H7 (cell line): ENCODE results near the gene RCN1. TPM values are rescaled to one million over a fixed set of nuclear protein-coding genes. Genes with fewer than 3 reads are reported as not detected.
"Not testable (repeated sequence)": the region's sequence is repeated elsewhere in the genome, so short reads cannot be mapped to it uniquely, and the experiment has no call there.

Experiments used
- DNase-seq: peaks from one replicate; pipeline ENCODE4 v3.0.0; 2012
- H3K27me3 ChIP-seq: 2 replicates; pipeline ENCODE4 v1.6.0; 2011; ENCODE audit warnings: mild to moderate bottlenecking, low read length; ENCODE audit not compliant: control insufficient read depth, insufficient read depth
- H3K36me3 ChIP-seq: replicated peaks from 2 replicates; pipeline ENCODE4 v1.5.1; 2011; ENCODE audit warnings: low read length; ENCODE audit not compliant: control insufficient read depth, insufficient read depth
- H3K4me3 ChIP-seq: 2 replicates; pipeline ENCODE4 v1.5.1; 2011; ENCODE audit warnings: low read depth, mild to moderate bottlenecking, control low read depth, low read length, moderate library complexity; ENCODE audit not compliant: insufficient read depth
- total RNA-seq: library from RNA; depleted of rRNA; stranded (reverse); fragments of >200 nt; shearing (Covaris generic); gene quantifications from 2 replicates; pipeline ENCODE4 v1.2.3, GENCODE V29; 2014

The RCN1 gene
- total RNA-seq, 1 experiment from 2014 or later, result 84.2 TPM

DNA sequence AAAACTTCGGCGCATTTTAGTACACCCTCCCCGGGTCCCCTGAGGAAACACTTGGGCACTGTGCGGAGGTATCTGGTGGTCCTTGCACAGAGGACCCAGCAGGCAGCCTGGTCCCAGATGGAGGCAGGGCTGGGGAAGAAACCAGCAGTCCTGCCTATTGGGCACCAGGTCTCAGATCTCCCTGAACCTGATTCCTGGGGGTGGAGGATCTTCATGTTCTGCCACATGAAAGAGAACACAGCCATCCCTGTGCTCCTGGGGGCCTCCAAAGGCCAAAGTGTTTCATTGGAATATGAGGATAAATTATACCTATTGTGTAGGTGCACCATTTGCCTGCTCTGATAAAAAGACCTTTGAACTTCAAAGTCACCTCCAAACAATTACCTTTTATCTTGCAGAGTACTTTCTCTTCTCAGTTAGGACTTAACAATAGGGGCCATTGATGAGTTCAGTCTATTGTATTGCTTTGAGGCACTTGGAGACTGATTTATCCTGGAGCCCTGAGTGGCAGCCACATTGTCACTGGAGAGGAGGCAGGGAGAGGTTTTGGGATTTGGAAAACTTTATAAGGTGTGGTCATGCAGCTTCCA is 1.8 kb downstream of the RCN1 start:
- peaks cover 3% of the 10 kb centered on the region for H3K36me3 ChIP-seq
- no peak overlapping the region for H3K4me3 ChIP-seq
- peak; percentile 35 for DNase-seq
- H3K27me3 ChIP-seq, result no peaks in the 10 kb centered on the region

DNA sequence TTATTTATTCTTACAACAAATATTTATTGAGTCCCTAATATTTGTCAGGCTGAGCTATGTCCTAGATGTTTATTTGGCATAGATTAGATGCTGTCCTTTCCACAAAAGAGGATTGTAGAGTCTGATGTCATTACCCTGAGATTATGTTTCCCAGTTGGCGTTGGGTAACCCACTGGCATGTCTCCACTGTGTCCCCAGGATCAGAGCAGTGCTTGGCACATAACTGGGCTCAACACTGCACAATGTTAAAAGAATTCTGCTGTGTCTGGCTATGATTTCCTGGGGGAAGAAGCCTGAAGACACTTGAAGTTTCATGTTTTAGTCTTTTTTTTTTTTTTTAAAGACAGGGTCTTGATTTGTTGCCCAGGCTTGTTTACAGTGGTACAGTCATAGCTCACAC is 4.0 kb downstream of the RCN1 start:
- no peak for DNase-seq
- peaks cover 11% of the 10 kb centered on the region for H3K36me3 ChIP-seq
- H3K4me3 ChIP-seq, result no peak overlapping the region
- no peaks in the 10 kb centered on the region for H3K27me3 ChIP-seq

DNA sequence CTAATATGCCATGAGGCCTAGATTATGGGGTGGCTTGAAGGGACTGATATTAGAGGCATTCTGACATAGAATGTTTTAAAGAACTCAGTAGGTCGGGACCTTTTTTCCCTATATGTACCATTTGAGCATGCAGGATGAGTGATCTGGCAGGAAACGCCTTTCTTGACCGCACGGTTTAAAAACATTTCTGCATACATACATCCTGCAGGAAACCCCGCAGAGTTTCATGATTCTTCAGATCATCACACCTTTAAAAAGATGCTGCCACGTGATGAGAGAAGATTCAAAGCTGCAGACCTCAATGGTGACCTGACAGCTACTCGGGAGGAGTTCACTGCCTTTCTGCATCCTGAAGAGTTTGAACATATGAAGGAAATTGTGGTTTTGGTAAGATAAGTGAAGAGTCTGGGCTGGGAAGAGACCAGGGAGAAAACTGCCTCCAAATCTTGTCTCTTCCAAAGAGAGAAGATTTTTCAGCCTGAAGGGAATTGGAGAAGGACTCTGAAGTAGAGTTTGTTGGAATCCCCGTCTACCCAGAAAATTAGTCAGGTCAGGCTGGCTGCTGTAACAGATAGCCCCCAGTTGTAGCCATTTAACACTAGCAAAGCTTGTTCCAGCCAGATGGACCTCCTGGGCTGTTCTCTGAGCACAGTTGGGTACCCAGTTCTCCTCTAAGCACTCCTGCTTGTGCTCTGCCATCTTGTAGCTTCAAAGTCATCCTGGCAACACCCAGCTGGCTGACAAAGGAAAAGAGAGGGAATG is 7.4 kb downstream of the RCN1 start:
- H3K4me3 ChIP-seq, result no peak overlapping the region
- DNase-seq, result no peak
- H3K27me3 ChIP-seq, result no peaks in the 10 kb centered on the region
- peaks cover 31% of the 10 kb centered on the region for H3K36me3 ChIP-seq

DNA sequence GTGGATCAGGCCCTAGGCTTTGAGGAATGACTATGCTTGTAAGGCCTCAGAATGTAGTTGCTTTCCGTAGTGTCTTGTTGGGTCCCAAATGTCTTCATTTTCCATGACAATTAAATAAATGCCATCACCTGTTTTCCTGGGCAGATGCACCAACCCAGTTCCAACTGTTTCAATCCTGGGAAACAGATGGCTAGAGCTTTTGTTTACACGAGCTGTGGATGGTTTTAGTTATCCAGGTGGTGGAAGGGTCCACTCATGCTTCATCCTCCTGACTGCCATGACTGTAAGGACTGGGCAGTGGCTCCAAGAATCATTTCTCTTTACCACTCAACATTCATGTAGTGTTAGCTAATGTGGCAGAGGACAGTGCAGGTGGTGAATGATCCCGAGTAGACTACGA is 8.6 kb downstream of the RCN1 start:
- no peak for DNase-seq
- peaks cover 36% of the 10 kb centered on the region for H3K36me3 ChIP-seq
- no peak overlapping the region for H3K4me3 ChIP-seq
- H3K27me3 ChIP-seq, result no peaks in the 10 kb centered on the region

DNA sequence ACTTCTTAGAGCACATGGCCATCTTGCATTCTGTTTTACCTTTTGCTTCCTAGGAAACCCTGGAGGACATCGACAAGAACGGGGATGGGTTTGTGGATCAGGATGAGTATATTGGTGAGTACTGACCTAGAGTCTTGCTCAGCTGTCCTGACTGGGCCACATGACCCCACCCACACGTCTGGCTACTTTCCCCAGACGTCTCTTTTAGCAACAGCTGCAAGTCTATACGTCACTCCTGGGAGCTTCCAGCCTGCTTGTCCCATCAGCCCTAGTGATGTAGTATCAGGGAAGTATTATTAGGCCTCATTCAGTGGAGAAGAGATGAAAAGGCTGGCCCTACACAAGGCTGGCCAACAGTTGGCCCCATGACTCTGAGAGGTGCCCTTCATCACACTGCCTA is 9.6 kb downstream of the RCN1 start:
- no peak for DNase-seq
- H3K36me3 ChIP-seq, result peaks cover 36% of the 10 kb centered on the region
- H3K27me3 ChIP-seq, result no peaks in the 10 kb centered on the region
- no peak overlapping the region for H3K4me3 ChIP-seq

DNA sequence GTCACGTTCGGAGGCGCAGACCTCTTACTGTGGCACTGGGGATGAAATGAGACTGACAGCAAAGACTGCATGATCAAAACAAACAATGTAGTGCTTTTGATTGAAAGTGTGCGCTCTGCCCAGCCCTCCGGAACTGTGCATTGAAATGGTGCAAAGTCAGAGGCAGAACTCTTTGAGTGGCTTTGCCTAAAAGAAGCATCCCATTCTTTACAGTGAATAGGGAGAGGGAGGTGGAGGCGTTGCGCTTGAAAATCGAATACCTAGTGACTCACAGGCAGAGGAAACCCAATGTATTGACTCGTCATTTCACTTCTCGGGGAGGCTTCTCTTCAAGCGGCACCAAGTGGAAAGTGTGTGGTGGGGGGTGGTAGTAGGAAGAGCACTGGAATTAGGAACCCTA is 10.9 kb downstream of the RCN1 start:
- Histone ChIP-seq H3K36me3 (peaks cover 36% of the 10 kb centered on the region), H3K27me3 (no peaks in the 10 kb centered on the region), H3K4me3 (no peak overlapping the region)
- no peak for DNase-seq

DNA sequence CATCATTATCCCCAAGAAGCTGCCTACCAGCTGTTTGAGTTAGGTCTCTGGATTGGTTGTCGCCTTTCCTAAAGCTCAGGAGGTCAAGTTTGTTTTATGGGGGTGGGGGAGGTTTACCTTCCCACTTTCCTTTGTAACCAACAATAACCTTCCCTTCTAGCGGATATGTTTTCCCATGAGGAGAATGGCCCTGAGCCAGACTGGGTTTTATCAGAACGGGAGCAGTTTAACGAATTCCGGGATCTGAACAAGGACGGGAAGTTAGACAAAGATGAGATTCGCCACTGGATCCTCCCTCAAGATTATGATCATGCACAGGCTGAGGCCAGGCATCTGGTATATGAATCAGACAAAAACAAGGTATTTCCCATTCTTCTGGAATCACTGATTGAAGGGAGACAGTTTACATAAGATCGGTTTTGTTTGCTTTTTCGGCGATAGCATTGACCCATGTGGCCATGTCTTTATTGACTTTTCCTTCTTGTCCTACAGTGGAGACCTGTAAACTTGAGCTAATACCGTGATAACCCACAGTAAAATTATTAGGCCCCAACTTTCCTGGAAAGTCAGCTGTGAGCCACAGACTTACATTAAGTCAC is 12.3 kb downstream of the RCN1 start:
- DNase-seq, H3K4me3 ChIP-seq, H3K27me3 ChIP-seq: not testable (repeated sequence)
- peaks cover 33% of the 10 kb centered on the region for H3K36me3 ChIP-seq

DNA sequence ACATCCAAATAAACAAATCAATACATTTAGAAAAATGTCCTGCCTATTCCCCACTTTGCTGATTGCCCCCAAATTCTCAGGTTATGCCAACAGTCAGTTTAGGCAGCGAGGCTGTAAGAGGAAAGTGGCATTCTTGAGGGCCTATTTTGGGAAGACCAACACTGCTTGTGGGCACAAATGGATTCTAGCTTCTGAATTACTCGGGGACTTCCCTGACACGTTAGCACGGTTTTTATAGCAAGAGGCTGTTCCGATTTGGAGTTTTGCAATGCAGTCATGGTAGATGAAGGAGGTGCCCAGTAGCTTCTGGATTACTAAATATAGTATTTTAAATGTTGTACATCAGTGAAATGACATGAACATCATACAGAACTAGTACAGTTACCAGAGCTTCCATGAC is 13.1 kb downstream of the RCN1 start:
- H3K36me3 ChIP-seq, result peaks cover 27% of the 10 kb centered on the region

DNA sequence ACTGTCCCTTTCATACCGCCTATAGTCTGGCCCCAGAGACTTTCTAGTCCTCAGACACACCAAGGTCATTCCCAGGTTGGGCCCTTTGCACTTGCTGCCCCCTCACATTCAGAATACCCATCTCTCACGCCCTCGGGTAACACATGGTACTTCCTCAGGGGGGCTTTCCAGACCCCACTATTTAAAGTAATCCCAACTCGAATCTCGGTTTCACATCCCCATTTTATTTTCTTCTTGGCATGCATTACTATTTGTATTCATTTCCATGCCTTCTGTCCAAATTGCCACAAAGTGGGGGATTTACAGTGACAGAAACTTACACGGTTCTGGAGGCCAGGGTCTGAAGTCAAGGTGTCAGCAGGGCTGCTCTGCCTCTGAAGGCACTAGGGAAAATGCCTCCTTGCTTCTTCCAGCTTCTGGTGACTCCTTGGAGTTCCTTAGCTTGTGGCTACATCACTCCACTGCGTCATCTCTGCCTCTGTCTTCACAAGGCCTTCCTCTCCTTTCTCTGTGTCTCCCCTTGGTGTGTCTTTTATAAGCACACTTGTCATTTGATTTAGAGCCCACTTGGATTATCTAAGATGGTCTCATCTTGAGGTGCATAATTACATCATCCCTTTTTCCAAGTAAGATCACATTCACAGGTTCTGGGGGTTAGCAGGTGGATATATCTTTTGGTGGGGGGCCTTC is 15.1 kb downstream of the RCN1 start:
- Histone ChIP-seq H3K36me3 (peaks cover 20% of the 10 kb centered on the region), H3K27me3 (no peaks in the 10 kb centered on the region), H3K4me3 (no peak overlapping the region)
- DNase-seq, result no peak

More for the DNA sequence above, 13.1 kb downstream of the RCN1 start:
- H3K27me3 ChIP-seq, result no peaks in the 10 kb centered on the region
- no peak for DNase-seq
- H3K4me3 ChIP-seq, result no peak overlapping the region

DNA sequence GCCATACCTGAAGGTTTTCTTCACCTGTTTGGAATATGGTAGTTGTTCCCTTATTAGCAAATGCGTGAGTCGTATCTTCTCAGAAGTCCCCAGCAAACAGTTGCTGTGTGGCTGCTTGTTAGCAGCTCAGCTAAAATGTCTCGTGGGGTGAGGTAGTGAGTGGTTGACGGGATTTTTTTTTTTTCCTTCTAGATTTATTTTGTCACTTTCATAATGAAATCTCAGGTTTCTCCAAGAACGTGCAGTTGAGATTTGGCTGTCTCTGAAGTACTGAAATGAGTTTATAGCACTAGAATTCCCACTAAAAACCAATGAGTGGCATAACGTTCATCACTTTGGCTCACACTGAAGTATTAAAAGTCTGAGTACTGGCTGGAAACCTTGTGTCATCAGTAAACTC is 16.8 kb downstream of the RCN1 start:
- peaks cover 7% of the 10 kb centered on the region for H3K36me3 ChIP-seq
- H3K4me3 ChIP-seq, result no peak overlapping the region
- DNase-seq, result no peak
- no peaks in the 10 kb centered on the region for H3K27me3 ChIP-seq

DNA sequence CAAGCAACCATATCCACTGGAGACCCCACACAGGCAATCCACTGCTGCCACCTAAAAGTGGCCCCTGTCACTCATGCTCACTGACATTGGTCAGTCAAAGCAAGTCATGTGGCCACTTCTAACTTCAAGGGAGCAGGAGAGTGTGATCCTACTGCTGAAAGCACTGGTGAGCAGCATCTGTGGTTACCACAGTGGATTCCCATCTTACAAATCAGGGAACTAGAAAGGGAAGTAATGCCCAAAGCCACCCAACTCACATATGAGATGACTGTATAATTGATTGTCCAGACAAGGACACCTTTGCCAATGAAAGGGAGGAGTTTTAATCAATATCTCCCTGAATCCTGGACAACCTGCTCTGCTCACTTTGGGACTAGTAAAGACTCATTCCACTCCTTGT is 17.7 kb downstream of the RCN1 start:
- no peak for DNase-seq
- peaks cover 5% of the 10 kb centered on the region for H3K36me3 ChIP-seq
- H3K4me3 ChIP-seq, result no peak overlapping the region
- no peaks in the 10 kb centered on the region for H3K27me3 ChIP-seq

DNA sequence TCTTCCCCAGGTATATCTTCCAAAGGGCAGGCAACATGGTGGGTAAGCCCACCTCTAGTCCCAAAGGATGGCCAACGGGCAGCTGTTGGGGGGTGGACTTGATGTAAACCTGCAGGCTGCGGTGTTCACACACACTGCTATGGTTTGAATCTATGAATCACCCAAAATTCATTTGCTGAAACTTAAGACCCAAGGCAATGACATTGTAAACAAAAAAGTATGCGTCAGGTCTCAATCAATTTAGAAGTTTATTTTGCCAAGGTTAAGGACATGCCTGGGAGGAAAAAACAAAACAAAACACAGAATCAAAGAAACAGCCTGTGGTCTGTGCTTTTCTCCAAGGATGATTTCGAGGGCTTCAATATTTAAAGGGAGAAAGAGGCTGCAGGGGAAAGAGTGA is 18.3 kb downstream of the RCN1 start:
- no peak for DNase-seq
- H3K4me3 ChIP-seq, result no peak overlapping the region
- peaks cover under 1% of the 10 kb centered on the region for H3K36me3 ChIP-seq
- H3K27me3 ChIP-seq, result no peaks in the 10 kb centered on the region

DNA sequence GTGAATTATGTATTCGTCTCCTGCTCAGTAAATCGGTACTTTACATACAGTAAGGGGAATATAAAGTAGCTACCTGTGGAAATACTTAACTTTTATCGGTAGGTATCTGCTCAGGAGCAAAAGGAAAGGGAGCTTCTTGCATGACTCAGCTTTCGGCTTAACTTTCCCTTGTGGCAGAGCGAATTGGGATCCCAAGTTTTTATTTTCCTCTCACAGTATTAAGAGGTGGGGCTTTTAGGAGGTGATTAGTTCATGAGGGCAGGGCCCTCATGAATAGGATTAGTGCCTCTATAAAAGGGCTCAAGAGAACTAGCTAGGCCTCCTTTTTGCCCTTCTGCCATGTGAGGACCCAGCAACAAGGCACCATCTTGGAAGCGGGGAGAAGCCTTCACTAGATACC is 18.7 kb downstream of the RCN1 start:
- Histone ChIP-seq H3K4me3 (no peak overlapping the region), H3K27me3 (no peaks in the 10 kb centered on the region), H3K36me3 (no peaks in the 10 kb centered on the region; the same call in 1 of the 2 replicates)
- no peak for DNase-seq

DNA sequence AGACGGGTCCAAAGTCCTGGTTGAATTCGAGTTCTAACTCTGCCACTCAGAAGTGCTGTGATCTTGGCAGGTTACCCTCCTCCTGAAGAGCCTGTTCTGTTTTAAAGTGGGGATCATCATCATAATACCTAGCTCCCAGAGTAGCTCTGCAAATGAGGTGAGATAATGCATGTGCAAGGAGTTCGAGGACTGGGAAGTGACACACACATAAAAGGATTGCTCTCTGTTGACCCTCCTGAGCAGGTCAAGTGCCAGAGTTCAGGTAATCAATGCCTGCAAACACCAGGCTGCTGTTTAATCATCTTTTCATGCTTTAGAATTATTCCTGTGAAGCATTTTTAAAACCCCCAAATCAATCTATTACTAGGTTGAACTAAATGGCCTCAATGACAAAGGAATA is 19.9 kb downstream of the RCN1 start:
- Histone ChIP-seq H3K4me3 (no peak overlapping the region), H3K36me3 (no peaks in the 10 kb centered on the region; the same call in 1 of the 2 replicates), H3K27me3 (no peaks in the 10 kb centered on the region)
- DNase-seq, result no peak
